H9 (cell line): ENCODE data around the gene FARSB. TPM values are rescaled to one million over a fixed set of nuclear protein-coding genes. Genes with fewer than 3 reads are reported as not detected.

Experiments
- DNase-seq: peaks from one replicate; pipeline ENCODE4 v3.0.0-alpha.2; 2017
- H2AFZ ChIP-seq: one replicate; pipeline ENCODE4 v1.6.1; 2013; ENCODE audit warnings: mild to moderate bottlenecking, low read length, control low read depth, moderate library complexity
- H2AK5ac ChIP-seq: 2 replicates; pipeline ENCODE4 v1.6.1; 2013; ENCODE audit warnings: low read length, control low read depth, mixed read lengths; ENCODE audit not compliant: insufficient read length
- H2BK120ac ChIP-seq: one replicate; pipeline ENCODE4 v1.6.1; 2013; ENCODE audit warnings: low read depth, mild to moderate bottlenecking, low read length, control low read depth, inconsistent platforms; ENCODE audit not compliant: poor library complexity, severe bottlenecking
- H2BK12ac ChIP-seq: 2 replicates; pipeline ENCODE4 v1.6.1; 2013; ENCODE audit warnings: low read length, control low read depth, mixed read lengths, low read depth; ENCODE audit not compliant: insufficient read length
- H2BK15ac ChIP-seq: 2 replicates; pipeline ENCODE4 v1.6.1; 2013; ENCODE audit warnings: low read depth, low read length, control low read depth
- H2BK20ac ChIP-seq: one replicate; pipeline ENCODE4 v1.6.1; 2013; ENCODE audit warnings: low read depth, mild to moderate bottlenecking, low read length, control low read depth, inconsistent platforms; ENCODE audit not compliant: poor library complexity, severe bottlenecking
- H2BK5ac ChIP-seq: 2 replicates; pipeline ENCODE4 v1.6.1; 2013; ENCODE audit warnings: low read length, control low read depth, mixed read lengths; ENCODE audit not compliant: insufficient read length
- H3K14ac ChIP-seq: 2 replicates; pipeline ENCODE4 v1.6.1; 2013; ENCODE audit warnings: low read length, control low read depth; ENCODE audit not compliant: insufficient read depth
- H3K18ac ChIP-seq: 2 replicates; pipeline ENCODE4 v1.6.1; 2013; ENCODE audit warnings: low read depth, mild to moderate bottlenecking, mixed read lengths, low read length, control low read depth; ENCODE audit not compliant: insufficient read length
- H3K23ac ChIP-seq: 2 replicates; pipeline ENCODE4 v1.6.1; 2013; ENCODE audit warnings: low read length, control low read depth, mixed read lengths, low read depth; ENCODE audit not compliant: insufficient read length
- H3K23me2 ChIP-seq: 2 replicates; pipeline ENCODE4 v1.6.1; 2013; ENCODE audit warnings: low read depth, mild to moderate bottlenecking, mixed read lengths, low read length, control low read depth; ENCODE audit not compliant: insufficient read length, poor library complexity, severe bottlenecking
- H3K27ac ChIP-seq: 2 replicates; pipeline ENCODE4 v1.5.1; 2013; ENCODE audit warnings: low read length, control low read depth, mixed read lengths, low read depth; ENCODE audit not compliant: insufficient read length
- H3K27me3 ChIP-seq: 2 replicates; pipeline ENCODE4 v1.6.1; 2013; ENCODE audit warnings: low read length, control low read depth, inconsistent platforms; ENCODE audit not compliant: insufficient read depth
- H3K4ac ChIP-seq: 2 replicates; pipeline ENCODE4 v1.6.1; 2013; ENCODE audit warnings: low read depth, mild to moderate bottlenecking, control low read depth, inconsistent platforms, low read length, moderate library complexity
- H3K4me1 ChIP-seq: 2 replicates; pipeline ENCODE4 v1.6.1; 2013; ENCODE audit warnings: low read length, control low read depth, inconsistent platforms; ENCODE audit not compliant: insufficient read depth
- H3K4me2 ChIP-seq: 2 replicates; pipeline ENCODE4 v1.6.1; 2013; ENCODE audit warnings: low read length, control low read depth, mixed read lengths; ENCODE audit not compliant: insufficient read length, insufficient read depth
- H3K56ac ChIP-seq: 2 replicates; pipeline ENCODE4 v1.6.1; 2013; ENCODE audit warnings: low read depth, mild to moderate bottlenecking, mixed read lengths, low read length, control low read depth; ENCODE audit not compliant: insufficient read length
- H3K79me1 ChIP-seq: 2 replicates; pipeline ENCODE4 v1.6.1; 2013; ENCODE audit warnings: low read depth, mild to moderate bottlenecking, moderate library complexity, low read length, control low read depth, inconsistent platforms; ENCODE audit not compliant: insufficient read depth, poor library complexity, severe bottlenecking
- H3K79me2 ChIP-seq: 2 replicates; pipeline ENCODE4 v1.6.1; 2013; ENCODE audit warnings: low read length, control low read depth, inconsistent platforms; ENCODE audit not compliant: insufficient read depth
- H3K9ac ChIP-seq: 2 replicates; pipeline ENCODE4 v1.6.1; 2013; ENCODE audit warnings: low read length, control low read depth, mixed read lengths; ENCODE audit not compliant: insufficient read length; ENCODE audit errors: extremely low read depth
- H3K9me3 ChIP-seq: one replicate; pipeline ENCODE4 v1.6.1; 2013; ENCODE audit warnings: low read depth, low read length, inconsistent platforms; ENCODE audit not compliant: control insufficient read depth
- H3T11ph ChIP-seq: one replicate; pipeline ENCODE4 v1.6.1; 2013; ENCODE audit warnings: mild to moderate bottlenecking, low read length, control low read depth, inconsistent platforms
- H4K20me1 ChIP-seq: one replicate; pipeline ENCODE4 v1.6.1; 2013; ENCODE audit not compliant: control insufficient read depth, insufficient read length, insufficient read depth
- H4K5ac ChIP-seq: 2 replicates; pipeline ENCODE4 v1.6.1; 2013; ENCODE audit warnings: low read depth, mild to moderate bottlenecking, mixed read lengths, low read length, control low read depth; ENCODE audit not compliant: insufficient read length
- H4K8ac ChIP-seq: replicated peaks from 2 replicates; pipeline ENCODE4 v1.6.1; 2013; ENCODE audit warnings: low read length, control low read depth, mixed read lengths, low read depth; ENCODE audit not compliant: insufficient read length
- H4K91ac ChIP-seq: 2 replicates; pipeline ENCODE4 v1.6.1; 2013; ENCODE audit warnings: low read depth, mild to moderate bottlenecking, moderate library complexity, mixed read lengths, low read length, control low read depth; ENCODE audit not compliant: insufficient read length
- H3K27ac Mint-ChIP-seq, 3 experiments: 2 replicates in 2 of 3; 3 replicates in 1 of 3; pipeline ENCODE4 v1.8.0; 2020 to 2021; ENCODE audit warnings: mixed read lengths in 3 of 3, mild to moderate bottlenecking in 1 of 3, moderate library complexity in 1 of 3
- H3K27me3 Mint-ChIP-seq: 2 replicates; pipeline ENCODE4 v1.8.0; 2021; ENCODE audit warnings: low read depth, mild to moderate bottlenecking, moderate library complexity, mixed read lengths
- H3K36me3 Mint-ChIP-seq, 3 experiments: 2 replicates in 2 of 3; 3 replicates in 1 of 3; pipeline ENCODE4 v1.8.0; 2020 to 2021; ENCODE audit warnings: low read depth in 3 of 3, mixed read lengths in 3 of 3; ENCODE audit not compliant: insufficient read depth in 1 of 3
- H3K4me1 Mint-ChIP-seq, 2 experiments: 2 replicates each; pipeline ENCODE4 v1.8.0; 2020; ENCODE audit warnings: mixed read lengths in 2 of 2
- H3K4me3 Mint-ChIP-seq, 2 experiments: 2 replicates in 1 of 2; 3 replicates in 1 of 2; pipeline ENCODE4 v1.8.0; 2020 to 2021; ENCODE audit warnings: mild to moderate bottlenecking in 2 of 2, mixed read lengths in 2 of 2, moderate library complexity in 1 of 2
- H3K9me3 Mint-ChIP-seq, 2 experiments: 2 replicates in 1 of 2; 3 replicates in 1 of 2; pipeline ENCODE4 v1.8.0; 2020; ENCODE audit warnings: mild to moderate bottlenecking in 2 of 2, mixed read lengths in 2 of 2, moderate library complexity in 1 of 2
- WGBS: extraction: QIAGEN DNeasy Blood & Tissue Kit; methylation state at CpG from one replicate; pipeline ENCODE4 v1.1.7; 2013; ENCODE audit warnings: missing lambda C conversion rate, low lambda C conversion rate, mixed read lengths; ENCODE audit not compliant: insufficient read length; ENCODE audit errors: extremely low coverage; 5-methylcytosine and 5-hydroxymethylcytosine counted together
- total RNA-seq: library from RNA; stranded (reverse); gene quantifications from 2 replicates; pipeline ENCODE4 v1.2.1, GENCODE V29; 2021
- TF ChIP-seq, protein P1 (sequence below): fragments of 200-600 bp; sonication (generic); conservative IDR thresholded peaks from 3 replicates; pipeline ENCODE4 v1.8.0; 2021; ENCODE audit warnings: antibody characterized with exemption, mild to moderate bottlenecking

The FARSB gene
- total RNA-seq, 1 experiment from 2014 or later: 32.1 TPM

DNA sequence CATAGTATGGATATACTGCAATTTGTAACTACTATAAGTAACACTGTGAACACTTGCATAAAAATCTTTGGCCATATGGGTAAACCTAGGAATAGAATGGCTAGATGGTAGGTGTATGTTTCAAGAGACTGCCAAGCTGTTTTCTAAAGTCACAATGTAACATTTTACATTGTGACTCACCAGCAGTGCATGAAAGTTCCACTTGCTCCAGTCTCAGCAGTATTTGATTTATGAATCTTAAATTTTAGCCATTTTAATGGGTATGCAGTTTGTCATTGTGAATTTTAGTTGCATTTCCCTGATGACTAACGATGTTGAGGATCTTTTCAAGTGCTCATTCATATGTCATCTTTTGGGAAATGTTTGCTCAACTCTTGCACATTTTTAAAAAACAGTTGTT is 86.1 kb downstream of the FARSB start:
- no peaks in the 10 kb centered on the region for H3K9me3 Mint-ChIP-seq
- no peak overlapping the region for H3K4me3 Mint-ChIP-seq
- WGBS: no CpG with 5 or more reads among the region's 1 CpG
- Histone ChIP-seq H3K23ac (no peak overlapping the region), H3K9ac (no peak overlapping the region), H3K14ac (no peak overlapping the region), H3K79me2 (no peaks in the 10 kb centered on the region), H3K4me2 (no peak overlapping the region), H4K91ac (no peak overlapping the region), H2BK5ac (no peak overlapping the region), H3K18ac (no peak overlapping the region), H2BK12ac (no peak overlapping the region), H3K27me3 (no peaks in the 10 kb centered on the region), H2BK15ac (no peak overlapping the region), H3T11ph (no peak overlapping the region), H4K5ac (no peak overlapping the region), H4K20me1 (no peaks in the 10 kb centered on the region), H3K56ac (no peak overlapping the region), H2AK5ac (no peak overlapping the region), H2BK120ac (no peak overlapping the region), H3K9me3 (no peaks in the 10 kb centered on the region), H3K79me1 (peaks cover 2% of the 10 kb centered on the region), H3K4ac (no peak overlapping the region), H2AFZ (no peak overlapping the region), H3K27ac (no peak overlapping the region), H2BK20ac (no peak overlapping the region), H3K4me1 (no peaks in the 10 kb centered on the region), H3K23me2 (no peaks in the 10 kb centered on the region), H4K8ac (no peak overlapping the region)
- peaks cover 9 to 32% (median 14%) of the 10 kb centered on the region in 3 experiments; a peak in 5 of 7 replicates for H3K36me3 Mint-ChIP-seq
- TF ChIP-seq, protein P1, sequence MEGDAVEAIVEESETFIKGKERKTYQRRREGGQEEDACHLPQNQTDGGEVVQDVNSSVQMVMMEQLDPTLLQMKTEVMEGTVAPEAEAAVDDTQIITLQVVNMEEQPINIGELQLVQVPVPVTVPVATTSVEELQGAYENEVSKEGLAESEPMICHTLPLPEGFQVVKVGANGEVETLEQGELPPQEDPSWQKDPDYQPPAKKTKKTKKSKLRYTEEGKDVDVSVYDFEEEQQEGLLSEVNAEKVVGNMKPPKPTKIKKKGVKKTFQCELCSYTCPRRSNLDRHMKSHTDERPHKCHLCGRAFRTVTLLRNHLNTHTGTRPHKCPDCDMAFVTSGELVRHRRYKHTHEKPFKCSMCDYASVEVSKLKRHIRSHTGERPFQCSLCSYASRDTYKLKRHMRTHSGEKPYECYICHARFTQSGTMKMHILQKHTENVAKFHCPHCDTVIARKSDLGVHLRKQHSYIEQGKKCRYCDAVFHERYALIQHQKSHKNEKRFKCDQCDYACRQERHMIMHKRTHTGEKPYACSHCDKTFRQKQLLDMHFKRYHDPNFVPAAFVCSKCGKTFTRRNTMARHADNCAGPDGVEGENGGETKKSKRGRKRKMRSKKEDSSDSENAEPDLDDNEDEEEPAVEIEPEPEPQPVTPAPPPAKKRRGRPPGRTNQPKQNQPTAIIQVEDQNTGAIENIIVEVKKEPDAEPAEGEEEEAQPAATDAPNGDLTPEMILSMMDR: no peak
- no peak for DNase-seq
- H3K27ac Mint-ChIP-seq: no peak overlapping the region
- H3K27me3 Mint-ChIP-seq: no peaks in the 10 kb centered on the region
- H3K4me1 Mint-ChIP-seq: peaks cover 4 to 6% of the 10 kb centered on the region in 2 experiments; a peak in 3 of 4 replicates
